HG02678 (cell line): Measurements from ENCODE around the gene STAMBP.
"Not testable (repeated sequence)": the region's sequence is repeated elsewhere in the genome, so short reads cannot be mapped to it uniquely, and the experiment has no call there.

ENCODE experiments used
- ATAC-seq: cut with Tn5 transposase; IDR thresholded peaks from one replicate; pipeline ENCODE4 v1.9.1; 2021; ENCODE audit warnings: mild to moderate bottlenecking, moderate library complexity; ENCODE audit not compliant: unreplicated experiment

The STAMBP gene

DNA sequence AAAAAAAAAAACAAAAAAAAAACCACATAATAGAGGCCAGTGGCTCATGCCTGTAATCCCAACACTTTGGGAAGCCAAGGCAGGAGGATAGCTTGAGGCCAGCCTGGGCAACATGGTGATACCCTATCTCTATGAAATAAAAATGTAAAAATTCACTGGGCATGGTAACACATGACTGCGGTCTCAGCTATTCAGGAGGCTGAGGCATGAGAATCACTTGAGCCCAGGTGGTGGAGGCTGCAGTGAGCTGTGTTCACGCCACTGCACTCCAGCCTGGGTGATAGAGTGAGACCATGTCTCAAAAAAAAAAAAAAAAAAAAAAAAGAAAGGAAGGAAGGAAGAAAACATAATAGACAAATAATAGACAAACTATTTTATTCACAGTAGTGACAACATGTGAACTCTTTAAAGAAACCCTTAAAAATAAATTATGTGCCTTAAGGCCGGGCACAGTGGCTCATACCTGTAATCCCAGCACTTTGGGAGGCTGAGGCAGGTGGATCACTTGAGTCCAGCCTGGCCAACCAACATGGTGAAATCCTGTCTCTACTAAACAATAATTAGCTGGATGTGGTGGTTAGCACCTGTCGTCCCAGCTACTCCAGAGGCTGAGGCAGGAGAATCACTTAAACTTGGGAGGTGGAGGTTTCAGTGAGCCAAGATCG lies 75.3 kb downstream of the STAMBP start:
- ATAC-seq: not testable (repeated sequence)

DNA sequence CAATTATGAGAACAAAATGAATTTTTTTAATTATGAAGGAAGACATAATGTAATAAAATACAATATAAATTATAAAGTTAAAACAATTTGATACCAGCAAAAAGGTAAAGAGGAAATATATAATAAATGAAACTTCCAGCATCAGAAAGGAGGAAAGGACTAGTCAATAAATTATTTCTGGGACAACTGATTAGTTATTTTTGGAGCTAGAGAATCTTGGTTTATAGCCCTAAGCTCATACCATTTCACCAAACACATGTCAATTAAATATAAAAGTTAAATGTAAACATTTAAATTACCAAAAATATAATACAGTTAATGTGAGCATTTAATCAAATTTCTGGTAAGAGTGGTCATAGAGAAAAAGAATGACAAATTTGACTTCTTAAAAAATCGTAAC lies 76.2 kb downstream of the STAMBP start:
- no peak for ATAC-seq

DNA sequence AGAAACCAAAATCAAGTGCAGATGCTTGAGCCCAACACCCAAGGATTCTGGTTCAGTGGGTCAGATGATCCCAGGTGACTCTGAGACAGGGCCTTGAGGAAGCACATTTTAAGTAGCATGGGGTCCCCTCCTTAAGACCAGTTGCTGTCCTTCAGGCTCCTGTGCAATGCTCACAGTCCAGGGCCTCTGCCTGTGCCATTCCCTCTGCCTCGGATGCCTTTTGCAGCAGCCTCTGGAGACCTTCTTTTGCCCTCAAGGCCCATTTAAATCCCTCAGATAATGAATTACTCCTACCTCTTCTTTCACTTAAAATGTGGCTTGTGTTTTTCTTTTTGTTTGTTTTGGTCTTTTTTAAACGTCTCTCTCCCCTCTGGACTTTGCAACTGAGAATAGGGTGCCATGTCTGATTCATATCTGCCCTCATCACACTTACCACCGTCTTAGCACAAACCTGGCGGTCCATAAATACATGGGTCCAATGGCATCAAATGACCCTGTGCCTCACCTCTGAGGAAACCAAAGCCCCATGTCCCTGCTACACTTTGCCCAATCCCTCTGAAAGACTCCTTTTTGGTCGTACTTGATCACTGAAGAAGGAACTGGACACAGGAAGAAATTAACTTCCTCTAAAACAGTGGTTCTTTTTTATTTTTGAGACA lies 78.2 kb downstream of the STAMBP start:
- no peak for ATAC-seq

DNA sequence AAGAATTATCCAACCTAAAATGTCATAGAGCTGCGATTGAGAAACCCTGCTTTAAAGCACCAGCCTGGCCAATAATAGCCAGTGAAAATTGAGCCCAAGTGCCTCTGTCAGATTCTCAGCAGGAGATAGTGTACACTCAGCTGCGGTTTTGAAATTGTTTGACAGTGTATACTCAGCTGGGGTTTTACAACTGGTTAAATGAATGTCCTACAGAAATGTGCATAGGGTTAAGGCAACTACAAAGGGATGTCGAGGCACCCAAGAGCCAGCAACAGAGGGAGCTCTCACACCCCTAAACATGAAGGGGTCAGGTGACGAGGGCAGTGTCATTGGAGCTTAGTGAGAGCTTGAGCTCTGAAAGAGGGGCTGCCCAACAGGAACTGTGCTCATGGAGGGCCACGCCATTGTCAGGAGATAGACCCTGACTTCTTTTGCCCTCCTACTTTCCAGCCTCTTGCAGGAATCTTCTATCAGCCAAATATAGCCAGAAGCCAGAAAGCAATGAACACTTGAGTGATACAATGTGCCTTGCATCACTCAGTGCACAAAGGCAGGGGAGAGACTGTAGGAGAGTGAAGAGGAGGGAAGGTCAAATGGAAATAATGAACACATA lies 79.2 kb downstream of the STAMBP start:
- peak; percentile 55 for ATAC-seq

DNA sequence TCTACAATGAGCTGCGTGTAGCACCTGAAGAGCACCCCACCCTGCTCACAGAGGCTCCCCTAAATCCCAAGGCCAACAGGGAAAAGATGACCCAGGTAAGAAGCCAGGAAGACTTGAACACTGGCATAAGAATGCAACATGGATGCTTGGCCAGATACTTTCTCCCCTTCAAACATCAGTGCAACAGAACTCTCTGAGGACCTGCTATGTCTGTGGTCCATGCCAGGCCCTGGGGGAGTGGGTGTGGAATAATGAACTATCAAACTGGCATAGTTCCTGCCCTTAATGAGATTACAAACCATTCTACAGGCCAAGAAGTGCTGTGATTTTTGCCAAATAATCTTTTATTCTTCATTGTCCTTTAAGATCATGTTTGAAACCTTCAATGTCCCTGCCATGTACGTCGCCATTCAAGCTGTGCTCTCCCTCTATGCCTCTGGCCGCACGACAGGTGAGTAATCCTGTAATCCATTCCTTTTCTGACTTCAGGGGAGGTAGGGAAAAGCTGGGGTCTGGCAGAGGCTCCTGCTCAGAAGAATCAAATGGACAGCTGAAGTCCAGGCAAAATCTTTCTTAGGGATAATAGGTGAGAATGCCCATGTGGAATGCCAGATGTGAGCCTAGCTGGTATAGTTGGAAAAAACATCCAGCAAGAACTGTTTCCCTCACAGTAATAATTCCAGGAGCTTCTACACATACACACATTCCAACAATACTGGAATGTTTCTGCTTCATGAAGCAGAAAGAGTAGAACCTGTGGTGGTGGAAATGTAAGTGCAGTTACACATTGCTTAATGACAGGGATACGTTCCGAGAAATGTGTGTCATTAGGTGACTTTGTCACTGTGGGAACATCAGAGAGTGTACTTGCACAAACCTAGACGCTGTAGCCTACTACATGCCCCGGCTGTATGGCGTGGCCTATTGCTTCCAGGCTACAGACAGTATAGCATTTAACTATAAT lies 80.2 kb downstream of the STAMBP start:
- no peak for ATAC-seq

DNA sequence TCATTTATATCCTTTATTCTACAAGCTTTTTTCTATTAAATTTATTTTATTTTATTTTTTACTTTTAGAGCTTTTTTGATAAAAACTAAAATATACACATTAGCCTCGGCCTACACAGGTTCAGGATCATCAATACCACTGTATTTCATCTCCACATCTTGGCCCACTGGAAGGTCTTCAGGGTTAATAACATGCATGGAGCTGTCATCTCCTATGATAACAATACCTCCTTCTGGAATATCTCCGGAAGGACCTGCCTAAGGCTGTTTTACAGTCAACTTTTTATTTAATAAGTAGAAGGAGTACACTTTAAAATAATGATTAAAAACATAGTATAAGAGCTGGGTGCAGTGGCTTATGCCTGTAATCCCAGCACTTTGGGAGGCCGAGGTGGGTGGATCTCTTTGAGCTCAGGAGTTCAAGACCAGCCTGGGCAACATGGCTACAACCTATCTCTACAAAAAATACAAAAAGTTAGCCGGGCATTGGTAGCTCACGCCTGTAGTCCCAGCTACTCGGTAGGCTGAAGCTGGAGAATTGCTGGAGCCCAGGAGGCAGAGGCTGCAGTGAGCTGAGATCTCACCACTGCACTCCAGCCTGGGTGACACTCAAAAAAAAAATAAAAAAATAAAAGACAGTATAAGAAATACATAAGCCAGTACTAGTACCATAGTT lies 82.2 kb downstream of the STAMBP start:
- ATAC-seq: no peak

DNA sequence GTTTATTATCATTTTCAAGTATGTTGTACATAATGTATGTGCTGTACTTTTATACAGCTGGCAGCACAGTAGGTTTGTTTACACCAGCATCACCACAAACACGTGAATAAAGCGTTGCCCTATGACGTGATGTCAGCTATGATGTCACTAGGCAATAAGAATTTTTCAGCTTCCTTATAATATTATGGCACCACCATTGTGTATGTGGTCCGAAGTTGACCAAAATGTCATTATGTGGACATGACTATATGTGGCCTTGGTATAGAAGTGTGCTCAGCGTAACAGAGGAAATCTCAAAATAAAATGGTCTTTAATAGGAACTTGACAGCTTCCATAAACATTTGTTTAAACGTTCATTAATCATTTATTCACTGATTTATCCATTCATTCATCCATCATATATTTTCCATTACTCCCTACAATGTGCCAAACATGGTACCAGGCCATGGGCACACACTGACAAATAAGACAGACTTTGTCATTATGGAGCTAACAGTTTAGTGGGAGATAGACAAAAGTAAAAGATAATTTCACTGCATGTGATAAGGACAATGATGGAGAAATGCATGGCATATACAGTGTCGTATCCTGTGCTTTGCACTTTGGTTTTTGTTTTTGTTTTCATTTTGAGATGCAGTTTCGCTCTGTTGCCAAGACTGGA lies 82.9 kb downstream of the STAMBP start:
- no peak for ATAC-seq

DNA sequence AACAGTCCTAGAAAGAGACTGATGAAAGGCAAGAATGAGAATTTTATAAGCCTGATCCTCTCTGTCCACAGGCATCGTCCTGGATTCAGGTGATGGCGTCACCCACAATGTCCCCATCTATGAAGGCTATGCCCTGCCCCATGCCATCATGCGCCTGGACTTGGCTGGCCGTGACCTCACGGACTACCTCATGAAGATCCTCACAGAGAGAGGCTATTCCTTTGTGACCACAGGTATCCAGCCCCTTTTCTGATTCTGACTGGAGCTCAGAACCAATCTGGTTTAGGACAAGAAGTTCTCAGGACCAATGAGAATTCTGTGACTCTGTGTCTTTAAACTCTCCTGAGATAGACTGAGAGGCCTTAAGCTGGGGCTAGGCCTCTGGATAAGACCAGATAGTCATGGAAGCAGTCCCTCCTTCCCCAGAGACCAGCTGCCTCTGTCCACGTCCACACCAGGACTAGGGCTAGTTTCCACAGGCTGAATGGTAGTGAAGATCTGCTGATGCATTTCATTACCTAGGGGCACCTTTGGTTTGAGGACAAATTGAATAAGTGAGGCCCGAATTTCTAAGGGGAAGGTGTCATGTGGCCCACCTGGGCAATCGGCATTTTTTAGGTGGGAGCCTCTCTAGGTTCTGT lies 84.8 kb downstream of the STAMBP start:
- ATAC-seq: no peak

DNA sequence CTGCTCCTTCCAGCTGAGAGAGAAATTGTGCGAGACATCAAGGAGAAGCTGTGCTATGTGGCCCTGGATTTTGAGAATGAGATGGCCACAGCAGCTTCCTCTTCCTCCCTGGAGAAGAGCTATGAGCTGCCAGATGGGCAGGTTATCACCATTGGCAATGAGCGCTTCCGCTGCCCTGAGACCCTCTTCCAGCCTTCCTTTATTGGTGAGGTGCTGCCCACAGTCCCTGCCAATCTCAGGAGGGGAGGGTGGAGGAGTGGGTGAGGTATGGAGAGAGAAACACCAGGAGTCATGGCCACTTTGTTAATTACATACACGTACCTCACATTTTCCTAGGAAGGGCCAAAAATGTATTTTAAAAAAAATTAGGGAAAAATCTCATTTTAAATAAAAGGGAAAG lies 85.9 kb downstream of the STAMBP start:
- ATAC-seq: no peak

DNA sequence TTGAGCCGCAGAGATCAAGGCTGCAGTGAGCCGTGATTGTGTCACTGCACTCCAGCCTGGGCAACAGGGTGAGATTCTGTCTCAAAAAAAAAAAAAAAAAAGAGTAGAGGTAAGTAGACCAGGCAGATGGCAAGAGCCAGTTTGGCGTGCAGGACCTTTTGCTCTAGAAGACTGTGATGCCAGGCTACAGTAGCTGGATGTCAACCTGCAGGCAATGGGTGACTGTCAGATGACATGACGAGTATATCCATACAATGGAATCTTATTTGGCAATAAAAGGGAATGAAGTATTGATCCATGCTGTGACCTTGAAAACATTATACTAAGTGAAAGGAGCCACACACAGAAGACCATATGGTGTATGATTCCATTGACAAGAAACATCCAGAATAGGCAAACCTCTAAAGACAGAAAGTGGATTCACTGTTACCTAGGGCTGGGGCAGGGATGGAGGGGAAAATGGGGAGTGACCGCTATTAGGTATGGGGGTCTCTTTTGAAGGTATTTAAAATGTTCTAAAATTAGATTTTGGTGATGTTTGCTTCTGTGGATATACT lies 86.8 kb downstream of the STAMBP start:
- ATAC-seq: no peak

DNA sequence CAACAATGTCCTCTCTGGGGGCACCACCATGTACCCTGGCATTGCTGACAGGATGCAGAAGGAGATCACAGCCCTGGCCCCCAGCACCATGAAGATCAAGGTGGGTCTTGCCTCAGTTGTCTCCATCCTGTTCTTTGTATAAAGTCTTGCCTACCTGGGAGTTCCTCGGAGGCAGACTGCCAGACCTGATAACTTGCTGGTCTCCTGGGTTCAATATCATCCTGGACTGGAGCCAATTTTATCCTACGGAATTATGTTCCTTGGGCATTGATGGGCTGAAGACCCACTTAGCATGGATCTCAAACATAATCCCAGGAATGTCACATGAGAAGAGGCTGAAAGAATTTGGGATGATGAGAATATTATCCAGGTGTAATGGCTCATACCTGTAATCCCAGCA lies 87.9 kb downstream of the STAMBP start:
- ATAC-seq: no peak

DNA sequence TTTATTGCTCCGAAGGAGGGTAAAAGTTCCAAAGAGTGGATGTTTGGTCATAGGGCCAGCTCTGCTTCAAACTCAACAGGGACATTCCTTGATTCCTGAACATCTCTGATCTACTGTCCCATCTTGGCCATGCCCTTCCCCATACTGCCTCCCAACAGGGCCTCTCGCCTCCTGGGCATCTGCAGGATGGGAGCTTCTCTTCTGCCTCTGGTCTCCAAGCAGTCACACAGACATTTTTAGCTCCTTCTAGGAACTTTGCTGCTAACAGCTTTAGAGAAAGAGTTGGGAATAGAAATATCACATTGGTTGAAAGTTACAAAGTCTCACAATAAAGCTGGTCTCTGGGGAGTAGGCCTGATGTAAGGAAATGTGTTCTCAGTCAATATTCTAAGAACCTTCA lies 88.5 kb downstream of the STAMBP start:
- ATAC-seq: no peak

DNA sequence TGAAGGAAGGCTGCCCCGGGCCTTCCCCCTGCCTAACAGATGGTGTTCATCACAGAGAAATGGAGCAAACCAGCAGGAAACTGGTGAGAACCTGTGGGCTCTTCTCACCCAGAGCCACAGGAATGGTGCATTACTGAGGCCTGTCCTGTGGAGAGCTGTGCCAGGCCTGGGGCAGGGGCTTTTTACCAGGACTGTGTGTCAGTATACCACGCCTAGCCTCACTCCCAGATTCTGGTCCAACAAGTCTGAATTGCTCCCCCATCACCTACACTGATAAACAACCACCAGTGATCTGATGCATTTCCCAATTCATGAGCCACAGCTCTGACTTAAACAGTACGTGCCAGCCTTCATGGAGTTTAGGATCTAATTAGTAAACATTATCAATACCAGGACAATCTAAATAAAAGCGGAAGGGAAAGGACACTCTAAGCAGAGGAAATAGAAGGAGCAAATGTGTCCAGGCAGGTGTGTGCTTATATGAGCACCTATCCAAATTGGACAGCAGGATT lies 89.0 kb downstream of the STAMBP start:
- no peak for ATAC-seq

DNA sequence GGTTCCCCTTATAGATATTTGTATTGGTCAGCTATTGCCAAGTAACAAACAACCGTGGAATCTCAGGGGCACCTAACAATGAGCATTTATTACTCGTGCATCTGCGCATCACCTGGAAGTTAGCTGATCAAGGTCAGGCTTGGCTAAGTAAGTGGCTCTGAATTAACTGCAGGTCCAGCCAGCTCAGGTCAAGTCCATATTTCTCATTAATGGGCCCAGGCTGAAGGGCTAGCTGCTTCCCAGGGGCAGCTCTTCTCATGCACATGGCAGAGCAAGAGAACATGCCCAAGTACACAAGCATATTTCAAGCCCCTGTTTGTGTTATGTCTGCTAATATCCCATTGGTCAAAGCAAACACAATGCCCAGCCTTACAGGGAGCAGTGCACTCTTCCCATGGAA lies 90.1 kb downstream of the STAMBP start:
- no peak for ATAC-seq

DNA sequence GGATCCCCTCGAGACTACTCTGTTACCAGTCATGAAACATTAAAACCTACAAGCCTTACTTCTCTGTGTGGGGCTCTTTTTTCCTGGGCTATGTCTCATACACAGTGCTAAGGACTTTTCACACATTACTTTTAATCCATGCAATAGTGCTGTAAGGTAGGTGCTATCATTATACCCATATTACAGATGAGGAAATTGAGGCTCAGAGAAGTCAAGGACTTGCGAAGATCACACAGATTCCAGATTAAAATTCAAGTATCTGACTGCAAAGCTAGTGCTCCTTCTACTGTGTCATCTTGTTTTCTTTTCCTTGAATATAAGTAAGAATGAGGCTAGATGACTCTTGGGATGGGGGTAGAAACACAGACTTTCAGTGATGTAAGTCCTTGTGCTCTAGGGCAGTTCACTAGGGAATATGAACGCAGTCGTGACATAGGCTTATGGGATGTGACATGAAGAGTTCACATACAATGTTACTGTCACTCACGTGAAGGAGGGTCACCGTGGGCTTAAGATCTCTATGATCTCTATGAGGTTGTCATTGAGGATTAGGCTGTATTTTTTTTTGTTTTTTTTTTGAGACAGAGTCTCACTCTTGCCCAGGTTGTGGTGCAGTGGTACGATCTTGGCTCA lies 91.0 kb downstream of the STAMBP start:
- no peak for ATAC-seq

DNA sequence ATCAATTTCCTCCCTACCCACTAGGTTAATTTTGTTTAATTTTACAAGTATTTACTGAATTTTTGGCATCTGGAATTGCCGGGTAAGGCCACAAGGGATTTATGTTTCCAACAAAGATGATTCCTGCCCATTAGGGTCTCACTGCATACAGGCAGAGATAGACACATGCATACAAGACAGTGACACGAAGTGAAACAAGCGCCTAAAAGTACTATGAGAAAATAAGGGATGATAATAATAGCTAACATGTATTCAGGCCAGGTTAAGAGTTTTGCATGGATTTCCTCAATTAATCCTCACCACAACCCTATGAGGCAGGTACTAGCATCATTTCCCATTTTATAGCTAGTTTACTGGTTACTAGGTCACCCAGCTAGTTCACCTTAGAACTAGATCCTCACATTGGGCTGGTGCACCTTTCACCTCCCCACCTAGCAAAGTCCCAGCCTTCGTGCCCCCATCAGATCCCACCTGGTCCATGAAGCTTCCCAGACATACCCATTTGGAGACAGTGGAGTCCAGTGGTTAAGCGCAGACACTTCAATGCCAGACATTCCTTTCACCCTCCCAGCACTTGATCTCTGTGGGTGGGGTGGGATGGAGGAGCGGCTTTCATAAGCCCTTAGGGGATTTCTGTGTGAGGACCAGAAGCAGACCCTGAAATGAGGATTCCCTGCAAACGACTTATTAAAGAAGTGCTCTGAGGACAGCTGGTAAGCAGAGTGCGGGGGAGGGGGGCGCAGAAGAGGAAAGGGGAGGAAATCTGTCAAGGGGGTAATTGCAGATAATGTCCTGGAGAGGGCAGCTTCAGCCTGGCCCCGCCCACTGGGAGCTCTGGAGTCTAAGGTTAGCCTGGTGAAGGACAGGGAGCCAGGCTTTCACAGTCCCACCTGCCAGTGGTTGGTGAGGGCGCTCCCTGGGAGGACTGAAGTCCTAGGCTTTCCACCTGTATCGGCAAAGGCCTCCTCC lies 92.1 kb downstream of the STAMBP start:
- no peak for ATAC-seq

DNA sequence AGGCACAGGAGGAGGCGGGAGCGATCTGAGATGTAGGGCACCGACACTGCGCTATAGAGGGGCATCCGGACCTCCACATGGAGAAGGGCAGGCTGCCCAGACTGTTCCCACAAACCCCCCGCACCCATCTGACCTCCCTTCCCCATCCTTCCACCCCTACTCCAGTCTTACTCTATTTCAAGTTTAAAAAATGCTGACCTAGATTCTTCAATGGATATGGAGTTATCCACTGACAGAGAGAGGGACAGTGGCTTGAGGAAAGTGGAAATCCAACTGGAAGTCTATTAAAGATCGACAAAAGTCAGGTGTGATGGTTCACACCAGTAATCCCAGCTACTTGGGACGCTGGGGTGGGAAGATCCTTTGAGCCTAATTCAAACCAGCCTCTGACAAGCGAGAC lies 92.8 kb downstream of the STAMBP start:
- ATAC-seq: no peak

DNA sequence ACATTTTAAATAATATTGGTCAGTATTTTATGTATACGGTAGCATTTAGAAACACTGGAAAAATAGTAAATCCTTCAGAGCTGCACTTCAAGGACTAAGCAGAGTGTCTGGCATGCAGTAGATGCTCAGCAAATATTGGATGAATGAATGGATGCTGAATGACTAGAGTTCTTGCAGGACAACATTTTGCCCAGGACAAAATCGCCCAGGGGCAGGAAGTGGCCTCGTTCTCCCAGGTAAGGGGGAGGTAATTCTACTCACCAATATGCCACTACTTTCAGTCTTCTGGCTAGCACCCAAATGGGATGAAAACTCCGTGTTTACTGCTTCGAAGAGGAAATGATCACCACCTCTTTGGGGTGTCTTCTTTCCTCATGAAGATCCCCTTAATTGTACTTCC lies 93.9 kb downstream of the STAMBP start:
- no peak for ATAC-seq
